Thymus (tissue), 11 donors: Measurements from ENCODE around the gene AUTS2. TPM values are rescaled to one million over a fixed set of nuclear protein-coding genes. Genes with fewer than 3 reads are reported as not detected.
"Not testable (repeated sequence)": the region's sequence is repeated elsewhere in the genome, so short reads cannot be mapped to it uniquely, and the experiment has no call there.

Experiments used
- DNase-seq, 9 donors: peaks; one replicate each; pipeline ENCODE4 v3.0.0-alpha.2; 2013; ENCODE audit warnings: low spot score in 9 of 9, low read depth in 6 of 9, missing footprints in 1 of 9
- H3K27ac ChIP-seq, 2 donors: one replicate each; pipeline ENCODE4 v1.5.1; 2013; ENCODE audit warnings: control low read depth in 1 of 2, low read depth in 1 of 2, low read length in 1 of 2, mild to moderate bottlenecking in 1 of 2, moderate library complexity in 1 of 2
- H3K27me3 ChIP-seq, 2 donors: one replicate each; pipeline ENCODE4 v1.5.1; 2013; ENCODE audit warnings: low read length in 1 of 2; ENCODE audit not compliant: control insufficient read depth in 2 of 2, insufficient read depth in 1 of 2
- H3K36me3 ChIP-seq, 2 donors: one replicate each; pipeline ENCODE4 v1.5.1; 2013; ENCODE audit warnings: low read length in 1 of 2, mild to moderate bottlenecking in 1 of 2, moderate library complexity in 1 of 2; ENCODE audit not compliant: control insufficient read depth in 2 of 2, insufficient read depth in 2 of 2
- H3K4me1 ChIP-seq, 2 donors: one replicate each; pipeline ENCODE4 v1.5.1; 2013; ENCODE audit warnings: low read length in 2 of 2; ENCODE audit not compliant: control insufficient read depth in 2 of 2, insufficient read depth in 2 of 2
- H3K4me3 ChIP-seq, 2 donors: one replicate each; pipeline ENCODE4 v1.5.1; 2013; ENCODE audit warnings: low read length in 2 of 2, control low read depth in 1 of 2, mild to moderate bottlenecking in 1 of 2
- H3K9me3 ChIP-seq, 2 donors: one replicate each; pipeline ENCODE4 v1.5.1; 2013; ENCODE audit warnings: low read length in 1 of 2, mild to moderate bottlenecking in 1 of 2; ENCODE audit not compliant: control insufficient read depth in 2 of 2, insufficient read depth in 1 of 2
- WGBS: extraction: QIAGEN DNeasy Blood & Tissue Kit; methylation state at CpG from one replicate; pipeline ENCODE4 v1.1.7; 2013; 5-methylcytosine and 5-hydroxymethylcytosine counted together
- polyA plus RNA-seq: library from polyadenylated mRNA; stranded (reverse); fragments of 200-250 nt; gene quantifications from one replicate; pipeline ENCODE4 v1.2.3, GENCODE V29; 2013
- total RNA-seq: library from RNA; stranded (reverse); fragments of 120-200 nt; gene quantifications from one replicate; pipeline ENCODE4 v1.2.4, GENCODE V29; 2013
- donor health status: healthy.

AUTS2 gene
- total and polyA plus RNA-seq, 2 donors = 9.2 to 17.1 TPM

DNA sequence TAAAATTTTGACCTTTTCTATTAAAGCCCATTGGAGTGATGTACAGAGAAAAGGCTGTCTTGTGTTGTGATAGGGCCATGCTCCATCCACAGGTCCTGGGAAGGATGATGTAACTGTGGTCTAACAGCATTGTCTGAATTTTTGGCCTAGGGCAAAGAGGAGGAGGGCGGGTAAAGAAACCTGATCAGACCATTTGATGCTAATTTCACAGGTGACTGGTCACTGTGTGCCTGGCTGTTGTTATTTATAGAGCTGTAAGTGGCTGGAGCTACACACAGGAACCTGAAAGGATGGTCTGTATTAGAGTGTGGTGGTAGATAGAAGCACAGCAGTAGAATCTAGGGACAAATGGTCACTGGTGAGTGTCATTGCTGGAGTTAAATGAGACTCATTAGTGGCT, 182.1 kb downstream of the AUTS2 start:
- H3K4me1 ChIP-seq = peaks cover 0 to 6% of the 10 kb centered on the region in 2 donors
- H3K36me3 ChIP-seq = no peaks in the 10 kb centered on the region
- H3K27ac ChIP-seq = no peak overlapping the region
- no peaks in the 10 kb centered on the region for H3K9me3 ChIP-seq
- no peak for DNase-seq
- H3K27me3 ChIP-seq = no peaks in the 10 kb centered on the region
- WGBS = 91% methylated on average over 1 of the region's 1 CpG
- no peak overlapping the region for H3K4me3 ChIP-seq

- H3K9me3 ChIP-seq = no peaks in the 10 kb centered on the region
- H3K4me1 ChIP-seq = peaks cover 0 to 6% of the 10 kb centered on the region in 2 donors
- WGBS = 93% methylated on average over 3 of the region's 3 CpGs
- no peaks in the 10 kb centered on the region for H3K36me3 ChIP-seq
- H3K27me3 ChIP-seq = no peaks in the 10 kb centered on the region
- no peak overlapping the region for H3K27ac ChIP-seq
- no peak for DNase-seq
- H3K4me3 ChIP-seq = no peak overlapping the region
Measured at GRCh38 chr7:69781412-69781846, 183.2 kb downstream of the AUTS2 start.

DNA sequence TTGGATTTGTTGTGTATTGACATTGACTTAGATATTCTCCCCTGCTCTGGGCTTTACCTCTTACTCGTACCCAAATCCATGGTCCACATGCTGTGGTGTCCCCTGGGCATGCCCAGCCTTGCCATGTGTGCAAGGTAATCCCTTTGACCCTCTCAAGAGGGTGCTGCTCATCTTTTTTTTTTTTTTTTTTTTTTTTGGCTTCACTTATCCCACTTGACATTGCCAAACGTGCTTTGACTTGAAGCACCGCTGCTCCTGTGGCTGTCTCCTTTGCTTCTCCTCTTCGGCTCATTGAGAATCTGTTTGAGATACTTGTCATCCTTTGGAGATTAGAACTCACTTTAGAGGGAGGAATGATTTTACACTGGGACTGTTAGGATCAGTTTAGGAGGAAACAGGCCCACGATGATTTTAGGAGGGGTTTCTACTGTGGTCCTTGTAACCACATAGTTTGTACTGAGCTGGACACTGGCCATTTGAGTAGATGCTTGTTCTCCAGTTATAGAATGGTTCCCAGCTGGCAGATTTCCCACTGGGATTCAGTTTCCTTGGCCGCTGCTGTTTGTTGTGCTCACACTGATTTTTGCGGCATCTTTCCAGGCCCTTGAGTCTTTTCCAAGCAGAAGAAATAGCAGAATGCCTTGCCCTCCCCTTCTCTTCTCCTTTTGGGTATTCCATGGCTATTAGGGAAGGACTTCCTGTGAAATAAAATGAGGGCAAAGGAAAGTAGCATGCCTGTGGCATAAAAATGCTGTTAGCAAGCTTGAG, 184.8 kb downstream of the AUTS2 start:
- peak in 1 of 9 donors; percentile 26 for DNase-seq
- peak overlapping the region in 1 of 2 donors; percentile 7 for H3K27ac ChIP-seq
- 94% methylated on average over 7 of the region's 7 CpGs for WGBS
- no peaks in the 10 kb centered on the region for H3K27me3 ChIP-seq
- peaks cover 0 to 6% of the 10 kb centered on the region in 2 donors for H3K4me1 ChIP-seq
- no peaks in the 10 kb centered on the region for H3K36me3 ChIP-seq
- no peaks in the 10 kb centered on the region for H3K9me3 ChIP-seq
- no peak overlapping the region for H3K4me3 ChIP-seq

GRCh38 chr7:69786130-69786529, 187.9 kb downstream of the AUTS2 start:
- H3K36me3 ChIP-seq, H3K4me1 ChIP-seq, H3K9me3 ChIP-seq, DNase-seq, H3K27me3 ChIP-seq, H3K27ac ChIP-seq, H3K4me3 ChIP-seq: not testable (repeated sequence)
- 96% methylated on average over 6 of the region's 6 CpGs for WGBS

DNA sequence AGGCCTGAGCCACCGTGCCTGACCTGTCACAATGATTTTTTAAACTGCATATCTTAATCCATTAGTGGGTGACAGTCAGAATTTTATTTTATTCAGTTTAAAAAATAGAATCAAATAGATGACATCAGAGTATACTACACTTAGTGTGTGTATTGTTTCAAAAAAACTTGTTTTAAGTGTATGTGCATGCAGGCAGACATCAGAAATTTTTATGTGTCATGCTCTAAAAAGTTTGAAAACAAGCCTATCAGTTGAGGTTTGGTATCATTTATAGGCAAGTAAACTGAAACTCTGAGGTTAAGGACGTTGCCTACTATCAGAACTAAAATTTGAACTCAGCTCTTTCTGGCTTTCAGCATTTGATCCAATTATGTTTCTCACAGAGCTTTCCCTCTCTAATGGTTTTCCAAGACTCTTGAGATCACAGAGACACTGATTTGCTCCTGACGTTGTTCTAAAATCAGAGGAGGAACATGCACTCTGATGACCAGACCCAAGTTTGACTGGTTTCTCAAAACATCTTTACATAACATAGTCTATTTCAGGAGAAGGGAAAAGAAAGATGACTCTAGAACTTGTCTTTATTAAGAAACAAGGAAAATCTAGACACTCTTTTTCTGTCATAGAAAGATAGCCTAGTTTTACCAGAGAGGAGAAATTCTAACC, 188.6 kb downstream of the AUTS2 start:
- Histone ChIP-seq H3K4me3 (no peak overlapping the region), H3K27ac (no peak overlapping the region), H3K27me3 (no peaks in the 10 kb centered on the region), H3K4me1 (peaks cover 0 to 6% of the 10 kb centered on the region in 2 donors), H3K36me3 (no peaks in the 10 kb centered on the region), H3K9me3 (no peaks in the 10 kb centered on the region)
- no peak for DNase-seq
- 94% methylated on average over 3 of the region's 3 CpGs for WGBS

- DNase-seq = no peak
- Histone ChIP-seq H3K27me3 (no peaks in the 10 kb centered on the region), H3K4me3 (no peak overlapping the region), H3K9me3 (no peaks in the 10 kb centered on the region), H3K27ac (no peak overlapping the region), H3K36me3 (no peaks in the 10 kb centered on the region), H3K4me1 (peaks cover 0 to 6% of the 10 kb centered on the region in 2 donors)
- 97% methylated on average over 5 of the region's 5 CpGs for WGBS
Measured at GRCh38 chr7:69787736-69788431, 189.6 kb downstream of the AUTS2 start.

DNA sequence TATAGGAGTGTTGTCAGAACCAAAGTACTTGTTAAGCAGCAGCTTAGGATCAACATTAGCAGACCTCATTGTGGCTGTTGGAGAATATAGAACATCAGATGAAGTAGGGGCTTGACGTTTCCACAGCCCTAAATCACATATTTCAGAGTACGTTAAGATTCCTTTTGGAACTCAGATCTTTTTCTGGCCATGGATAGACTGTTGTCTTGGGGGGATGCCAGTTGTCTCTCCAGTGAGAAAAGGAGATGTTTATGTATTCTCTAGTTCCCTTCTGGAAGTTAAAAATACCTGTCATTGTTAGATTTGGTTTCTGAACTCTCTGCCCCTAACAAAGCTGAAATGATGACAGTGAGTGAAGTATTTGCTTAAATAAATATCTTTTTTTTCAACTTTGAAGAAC, 191.3 kb downstream of the AUTS2 start:
- DNase-seq = no peak
- Histone ChIP-seq H3K9me3 (no peaks in the 10 kb centered on the region), H3K4me3 (no peak overlapping the region), H3K36me3 (no peaks in the 10 kb centered on the region), H3K27me3 (no peaks in the 10 kb centered on the region), H3K4me1 (no peaks in the 10 kb centered on the region), H3K27ac (no peak overlapping the region)
- WGBS = 93% methylated on average over 2 of the region's 2 CpGs

DNA sequence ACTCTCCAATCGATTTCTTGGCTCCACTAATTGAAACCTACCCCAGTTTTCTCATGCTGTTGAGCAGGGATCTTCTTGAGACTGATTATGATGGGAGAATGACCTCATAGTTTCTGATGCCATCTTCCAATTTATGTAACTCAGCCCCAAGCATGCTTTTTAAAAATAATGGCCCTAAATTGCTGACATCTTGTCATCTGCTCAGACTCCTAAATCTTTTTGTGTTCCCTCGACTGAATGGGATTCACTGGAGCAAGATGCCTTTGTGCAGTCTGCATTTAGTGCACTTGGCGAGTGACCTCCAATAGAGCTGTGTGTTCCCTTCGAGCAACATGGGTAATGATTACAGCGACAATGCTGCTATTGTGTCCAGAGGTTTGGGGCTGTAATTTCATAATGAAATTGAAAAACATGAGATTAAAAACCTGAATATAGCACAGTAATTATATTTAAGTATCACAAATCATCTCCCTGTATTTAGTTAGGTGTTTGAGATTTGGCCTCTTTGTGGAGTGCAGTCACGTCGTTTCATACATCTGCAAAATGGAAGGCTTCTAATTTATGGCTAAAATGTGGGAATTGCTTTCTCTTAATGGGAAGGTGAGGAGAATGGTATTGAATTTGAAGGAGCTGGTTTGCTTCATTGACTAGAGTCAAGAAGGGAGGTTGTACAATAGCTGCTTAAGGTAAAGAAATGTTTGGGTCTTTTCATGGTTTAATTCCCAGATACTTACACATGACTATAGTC, 192.9 kb downstream of the AUTS2 start:
- Histone ChIP-seq H3K36me3 (no peaks in the 10 kb centered on the region), H3K9me3 (no peaks in the 10 kb centered on the region), H3K27me3 (no peaks in the 10 kb centered on the region), H3K27ac (no peak overlapping the region), H3K4me1 (no peaks in the 10 kb centered on the region), H3K4me3 (no peak overlapping the region)
- no peak for DNase-seq
- 97% methylated on average over 7 of the region's 7 CpGs for WGBS
